DLD1 (cell line): ENCODE data around the gene IL6ST.

ENCODE experiments used
- in situ Hi-C: cut with HindIII; loops from 2 replicates; pipeline ENCODE4 v1.10.0; 2017; ENCODE audit warnings: low sequenced_read_pairs

The IL6ST gene

DNA sequence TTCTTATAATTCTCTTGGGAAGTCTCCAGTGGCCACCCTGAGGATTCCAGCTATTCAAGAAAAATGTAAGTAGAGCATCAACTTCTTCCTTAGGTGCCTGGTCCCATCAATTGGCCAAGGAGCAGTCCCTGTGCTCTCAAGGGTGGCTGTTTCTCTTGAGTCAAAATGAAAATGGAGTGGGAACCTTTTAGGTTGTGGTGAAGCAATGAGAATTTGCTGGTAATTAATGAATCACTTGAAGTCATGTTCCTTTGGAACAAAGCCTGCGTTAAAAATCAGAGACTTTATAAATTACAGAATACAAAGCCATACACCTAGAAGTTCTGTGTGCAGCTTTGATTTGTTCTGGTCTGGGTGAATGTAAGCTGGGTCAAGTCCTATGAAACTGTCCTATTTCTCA is 94.7 kb downstream of the IL6ST start:
- in situ Hi-C loops: no loop called here

DNA sequence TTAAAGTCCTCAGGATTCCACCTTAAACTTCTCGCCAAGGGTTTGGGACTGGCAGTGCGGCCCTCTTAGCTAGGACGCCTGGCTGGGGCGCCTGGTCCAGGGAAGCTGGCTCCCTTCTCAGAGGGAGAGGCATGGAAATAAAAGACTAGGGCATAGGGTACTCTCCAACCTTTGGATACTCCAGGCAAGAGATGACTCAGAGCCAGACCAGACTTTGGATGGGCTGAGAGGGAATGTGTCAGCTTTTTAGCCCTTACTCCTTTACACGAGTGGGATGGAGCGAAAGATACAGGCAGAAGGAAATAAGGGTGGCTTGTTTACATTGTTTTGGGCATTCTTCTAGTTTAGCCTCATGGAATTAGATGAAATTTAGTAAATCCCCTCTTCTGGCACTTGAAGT is 95.4 kb downstream of the IL6ST start:
- in situ Hi-C loops: no loop called here

DNA sequence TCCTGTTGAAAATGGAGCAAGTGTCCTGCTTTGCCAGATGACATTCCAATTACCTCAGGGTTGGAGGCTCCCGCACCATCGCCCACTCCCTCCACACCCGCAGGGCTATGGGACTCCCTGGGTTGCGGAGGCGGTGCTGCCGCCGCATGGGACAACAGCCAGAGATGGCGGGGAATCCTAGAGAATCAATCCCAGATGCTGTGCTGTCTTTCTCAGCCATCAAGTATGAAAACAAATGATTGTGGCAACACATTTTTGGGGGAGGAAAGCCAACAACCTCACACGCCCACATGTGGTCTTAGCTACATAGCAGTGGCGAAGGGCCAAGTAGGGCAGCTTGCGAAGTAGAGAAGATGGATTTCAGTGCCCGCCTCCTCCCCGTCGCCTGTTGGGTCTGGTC is 96.9 kb downstream of the IL6ST start:
- in situ Hi-C loops: no loop called here

DNA sequence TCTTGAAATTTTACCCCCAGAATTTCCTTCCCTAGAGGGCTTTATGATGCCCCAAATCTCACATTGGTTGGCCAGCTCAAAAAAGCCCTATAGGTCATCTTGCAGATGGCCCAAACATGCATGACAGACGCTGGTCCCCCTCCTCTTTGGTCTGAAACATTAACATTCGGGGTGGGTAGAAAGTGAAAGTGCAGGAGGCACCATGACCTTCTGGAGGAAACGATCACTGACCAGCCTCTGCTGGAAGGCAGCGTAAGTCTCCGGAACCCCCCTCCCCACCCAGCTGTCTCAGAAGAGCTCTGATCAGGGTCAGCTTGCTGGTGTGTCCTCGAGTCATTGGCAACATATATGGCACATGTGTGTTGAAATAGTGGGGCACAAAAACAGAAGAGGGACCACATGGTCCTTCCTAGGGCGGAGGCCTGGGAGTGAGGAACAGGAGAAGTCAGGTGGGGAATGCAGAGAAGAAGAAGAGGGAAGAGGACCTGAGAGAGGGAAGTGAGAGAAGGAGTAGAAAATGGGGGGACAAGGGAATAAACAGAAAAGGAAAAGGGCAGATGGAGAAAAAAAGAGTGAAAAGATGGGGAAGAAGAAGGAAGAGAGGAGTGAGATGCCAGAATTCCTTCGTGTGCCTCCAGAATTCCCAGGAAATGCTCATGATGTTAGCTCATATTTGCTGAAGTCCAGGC is 97.4 kb downstream of the IL6ST start:
- in situ Hi-C loops: no loop called here

DNA sequence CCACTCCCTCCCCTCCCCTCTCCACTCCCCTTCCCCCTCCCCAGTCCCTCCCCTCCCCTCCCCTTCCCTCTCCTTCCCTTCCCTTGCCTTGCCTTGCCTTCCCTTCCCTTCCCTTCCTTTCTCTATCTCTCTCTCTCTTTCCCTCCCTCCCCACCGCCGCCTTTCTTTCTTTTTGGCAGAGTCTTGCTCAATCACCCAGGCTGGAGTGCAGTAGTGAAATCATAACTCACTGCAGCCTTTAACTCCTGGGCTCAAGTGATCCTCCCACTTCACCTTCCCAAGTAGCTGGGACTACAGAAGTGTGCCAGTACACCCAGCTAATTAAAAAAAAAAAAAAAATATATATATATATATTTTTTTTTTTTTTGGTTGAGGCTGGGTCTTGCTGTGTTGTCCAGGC is 98.1 kb downstream of the IL6ST start:
- in situ Hi-C loops: no loop called here

DNA sequence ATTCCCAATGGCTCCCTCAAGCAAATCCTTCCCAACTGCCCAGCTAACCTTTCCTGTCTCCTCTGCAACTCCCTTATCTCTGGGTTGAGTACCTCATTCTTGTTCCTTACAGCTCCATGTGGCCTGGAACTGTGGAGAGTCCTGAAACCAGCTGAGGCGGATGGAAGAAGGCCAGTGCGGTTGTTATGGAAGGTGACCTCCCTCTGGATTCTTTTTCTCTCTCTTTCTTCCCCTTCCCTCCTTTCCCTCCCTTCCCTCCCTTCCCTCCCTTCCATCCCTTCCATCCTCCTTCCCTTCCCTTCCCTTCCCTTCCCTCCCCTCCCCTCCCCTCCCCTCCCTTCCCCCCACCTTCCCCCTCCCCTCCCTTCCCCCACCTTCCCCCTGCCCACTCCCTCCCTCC is 98.5 kb downstream of the IL6ST start:
- in situ Hi-C loops: no loop called here

DNA sequence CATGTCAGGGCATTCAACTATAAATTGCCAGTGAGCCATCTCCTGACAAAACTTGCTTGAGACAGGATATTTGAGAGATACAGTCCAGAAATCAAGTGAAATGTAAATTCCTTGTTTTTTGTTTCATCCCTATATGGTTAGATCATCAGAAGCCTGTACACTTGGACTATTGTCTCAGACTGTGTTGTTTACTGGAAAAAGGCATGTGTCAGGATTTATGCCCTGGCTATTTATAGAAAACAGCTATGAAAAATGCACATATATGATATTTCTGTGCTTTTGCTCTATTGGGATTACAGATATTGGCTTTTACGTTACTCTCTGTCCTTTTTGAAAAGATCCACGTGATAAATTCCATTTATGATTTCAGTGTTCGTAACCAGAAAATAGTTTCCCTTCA is 99.4 kb downstream of the IL6ST start:
- in situ Hi-C loops: no loop called here

DNA sequence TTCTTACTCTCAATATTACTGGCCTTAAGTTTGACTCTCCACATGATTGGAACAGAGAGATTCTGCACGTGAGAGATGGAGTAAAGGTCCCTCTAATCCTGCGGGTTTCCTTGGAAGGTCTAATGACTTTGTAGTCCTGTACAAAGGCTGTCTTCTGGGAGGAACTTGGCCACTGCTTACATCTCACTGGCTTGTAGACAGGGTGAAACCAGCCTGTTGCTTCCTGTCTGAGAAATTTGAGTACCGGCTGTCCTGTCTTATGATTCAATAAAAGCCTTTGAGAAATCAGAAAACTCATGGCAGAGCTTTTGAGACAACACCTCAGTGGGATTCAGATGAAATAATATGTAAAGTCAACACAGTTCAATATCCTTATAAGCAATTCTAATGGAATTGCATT is 100.6 kb downstream of the IL6ST start:
- in situ Hi-C loops: no loop called here

DNA sequence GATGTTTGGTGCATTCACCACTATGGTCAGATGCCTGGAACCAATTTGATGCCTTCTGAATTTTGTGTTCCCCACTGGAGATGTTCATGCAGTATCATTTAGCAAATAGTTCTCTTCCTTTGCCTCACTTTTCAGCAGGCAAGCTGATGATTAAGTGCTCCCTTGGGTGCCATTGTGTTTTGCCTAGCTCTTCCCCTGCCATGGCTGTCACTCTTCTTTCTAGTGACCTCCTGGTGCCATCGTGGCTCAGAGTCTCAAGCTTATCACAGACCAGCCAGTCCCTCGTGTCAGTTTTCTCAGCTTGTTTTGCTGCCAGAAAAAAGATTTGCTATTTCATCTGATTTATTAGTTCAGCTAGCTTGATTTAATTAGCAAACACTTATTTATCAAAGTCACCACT is 102.3 kb downstream of the IL6ST start:
- in situ Hi-C loops: no loop called here

DNA sequence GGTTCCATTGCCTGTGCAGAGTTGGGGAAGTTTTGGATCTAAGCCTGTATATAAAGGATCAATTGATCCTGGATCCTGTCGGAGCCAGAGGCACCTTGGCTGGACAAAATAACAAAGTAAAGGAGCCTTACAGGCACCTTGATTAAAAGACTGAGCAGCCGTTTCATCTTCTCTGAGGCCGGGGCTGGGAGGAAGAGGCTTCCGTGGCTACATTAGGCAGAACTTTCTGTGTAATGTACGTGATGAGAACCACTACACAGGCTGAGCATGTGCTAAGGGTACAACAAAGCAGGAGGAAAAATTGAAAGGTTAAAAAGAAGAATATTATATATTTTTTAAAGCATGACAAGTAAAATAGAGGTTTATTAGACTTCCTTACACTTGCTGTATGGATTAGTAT is 106.6 kb downstream of the IL6ST start:
- in situ Hi-C loops: no loop called here

DNA sequence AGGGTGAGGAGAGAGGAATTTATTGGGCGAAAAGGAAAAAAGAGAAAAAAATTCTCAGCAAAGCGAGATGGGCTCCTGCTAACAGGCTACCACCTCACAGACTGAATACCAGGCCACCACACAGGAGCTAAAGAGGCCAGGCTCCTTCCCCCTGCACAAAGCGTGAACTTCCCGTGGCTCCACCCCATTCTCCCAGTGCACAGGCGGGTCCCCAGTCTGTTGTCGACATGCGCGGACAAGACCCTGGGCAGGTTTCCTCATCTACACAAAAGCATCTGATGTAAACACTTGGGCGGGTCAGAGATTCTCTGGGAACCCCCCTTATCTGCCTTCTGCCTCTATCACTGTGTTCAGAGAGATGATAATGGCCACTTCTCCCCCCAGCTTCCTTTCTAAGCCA is 109.4 kb downstream of the IL6ST start:
- in situ Hi-C loops: no loop called here
